ENCODE data around the gene LIMS1. TPM values are rescaled to one million over a fixed set of nuclear protein-coding genes. Genes with fewer than 3 reads are reported as not detected.

Gene LIMS1
- total and polyA plus RNA-seq, 8 donors = 11.9 to 136 (median 34.2) TPM

GRCh38 chr2:108619925-108620620, 85.8 kb downstream of the LIMS1 start:
- peak overlapping the region in 4 of 5 donors; percentile 73 to 85 (median 80) for H3K27ac ChIP-seq
- no peak for DNase-seq
- no peaks in the 10 kb centered on the region for H3K36me3 ChIP-seq
- H3K9me3 ChIP-seq = no peaks in the 10 kb centered on the region
- no peak for TF ChIP-seq EP300 (IDR thresholded peaks at IDR 0.05)
- no peak for TF ChIP-seq CTCF (IDR thresholded peaks at IDR 0.05)
- no peak for TF ChIP-seq POLR2A (IDR thresholded peaks at IDR 0.05)
- no peak for TF ChIP-seq POLR2AphosphoS5 (IDR thresholded peaks at IDR 0.05)
- WGBS, 5 donors = 59 to 72% (median 70%) methylated on average over 8 of the region's 8 CpGs
- no peak overlapping the region for H3K4me3 ChIP-seq
- peaks cover 51 to 100% (median 82%) of the 10 kb centered on the region in 4 donors for H3K4me1 ChIP-seq
- no peaks in the 10 kb centered on the region for H3K27me3 ChIP-seq
- intact Hi-C loops (cut with DNase I; ENCODE audit: low total_unique reads) = no loop called here

GRCh38 chr2:108620656-108621055, 86.4 kb downstream of the LIMS1 start:
- intact Hi-C loops (cut with DNase I; ENCODE audit: low total_unique reads) = no loop called here
- WGBS, 5 donors = 46 to 68% (median 49%) methylated on average over 3 of the region's 3 CpGs

GRCh38 chr2:108621087-108621559, 86.9 kb downstream of the LIMS1 start:
- peak overlapping the region in 3 of 4 donors; percentile 18 to 29 (median 23) for H3K4me3 ChIP-seq
- intact Hi-C loops (cut with DNase I; ENCODE audit: low total_unique reads) = no loop called here
- H3K4me1 ChIP-seq = peaks cover 41 to 100% (median 79%) of the 10 kb centered on the region in 4 donors
- peak; percentile 71 to 87 for DNase-seq
- WGBS, 5 donors = 11 to 31% (median 18%) methylated on average over 8 of the region's 8 CpGs
- no peaks in the 10 kb centered on the region for H3K27me3 ChIP-seq
- no peaks in the 10 kb centered on the region for H3K9me3 ChIP-seq
- no peaks in the 10 kb centered on the region for H3K36me3 ChIP-seq
- TF ChIP-seq POLR2AphosphoS5 (IDR thresholded peaks at IDR 0.05) = peak; percentile 8 to 78 (median 61)
- no peak for TF ChIP-seq EP300 (IDR thresholded peaks at IDR 0.05)
- H3K27ac ChIP-seq = peak overlapping the region; percentile 73 to 85 (median 80)

More at GRCh38 chr2:108620656-108621055, 86.4 kb downstream of the LIMS1 start:
- Histone ChIP-seq H3K27me3 (no peaks in the 10 kb centered on the region), H3K9me3 (no peaks in the 10 kb centered on the region), H3K36me3 (no peaks in the 10 kb centered on the region), H3K4me3 (peak overlapping the region in 1 of 4 donors; percentile 23), H3K4me1 (peaks cover 46 to 100% (median 81%) of the 10 kb centered on the region in 4 donors), H3K27ac (peak overlapping the region in 4 of 5 donors; percentile 73 to 85 (median 80))
- TF ChIP-seq EP300 (IDR thresholded peaks at IDR 0.05) (no peak), POLR2A (IDR thresholded peaks at IDR 0.05) (no peak), CTCF (IDR thresholded peaks at IDR 0.05) (no peak), POLR2AphosphoS5 (IDR thresholded peaks at IDR 0.05) (no peak)
- no peak for DNase-seq

GRCh38 chr2:108621687-108622681, 87.7 kb downstream of the LIMS1 start:
- Histone ChIP-seq H3K4me3 (peak overlapping the region in 3 of 4 donors; percentile 1 to 23 (median 18)), H3K36me3 (no peaks in the 10 kb centered on the region), H3K9me3 (no peaks in the 10 kb centered on the region), H3K27me3 (no peaks in the 10 kb centered on the region), H3K27ac (peak overlapping the region in 4 of 5 donors; percentile 36 to 85 (median 80)), H3K4me1 (peaks cover 33 to 100% (median 74%) of the 10 kb centered on the region in 4 donors)
- no peak for DNase-seq
- no peak for TF ChIP-seq POLR2A (IDR thresholded peaks at IDR 0.05)
- no peak for TF ChIP-seq EP300 (IDR thresholded peaks at IDR 0.05)
- TF ChIP-seq CTCF (IDR thresholded peaks at IDR 0.05) = no peak
- intact Hi-C loops (cut with DNase I; ENCODE audit: low total_unique reads) = no loop called here
- 42 to 75% (median 68%) methylated on average over 2 of the region's 2 CpGs for WGBS, 5 donors

Data from stomach (tissue), 9 donors.